Retinal pigment epithelial cell (primary cell): ENCODE data around the gene TEX30.
A peak's percentile ranks its signal among the peaks of the same experiment; 100 is the strongest.

ENCODE experiments used
- DNase-seq: peaks from one replicate; pipeline ENCODE4 v3.0.0-alpha.2; 2010; ENCODE audit warnings: low read depth
- H3K4me3 ChIP-seq: 2 replicates; pipeline ENCODE4 v1.5.1; 2011; ENCODE audit warnings: mild to moderate bottlenecking, low read length, control low read depth, moderate library complexity
- TF ChIP-seq, protein P1 (sequence below): conservative IDR thresholded peaks from 2 replicates; pipeline ENCODE4 v1.5.1; 2011; ENCODE audit warnings: low read depth, low read length, control low read depth, inconsistent platforms

TEX30 gene

DNA sequence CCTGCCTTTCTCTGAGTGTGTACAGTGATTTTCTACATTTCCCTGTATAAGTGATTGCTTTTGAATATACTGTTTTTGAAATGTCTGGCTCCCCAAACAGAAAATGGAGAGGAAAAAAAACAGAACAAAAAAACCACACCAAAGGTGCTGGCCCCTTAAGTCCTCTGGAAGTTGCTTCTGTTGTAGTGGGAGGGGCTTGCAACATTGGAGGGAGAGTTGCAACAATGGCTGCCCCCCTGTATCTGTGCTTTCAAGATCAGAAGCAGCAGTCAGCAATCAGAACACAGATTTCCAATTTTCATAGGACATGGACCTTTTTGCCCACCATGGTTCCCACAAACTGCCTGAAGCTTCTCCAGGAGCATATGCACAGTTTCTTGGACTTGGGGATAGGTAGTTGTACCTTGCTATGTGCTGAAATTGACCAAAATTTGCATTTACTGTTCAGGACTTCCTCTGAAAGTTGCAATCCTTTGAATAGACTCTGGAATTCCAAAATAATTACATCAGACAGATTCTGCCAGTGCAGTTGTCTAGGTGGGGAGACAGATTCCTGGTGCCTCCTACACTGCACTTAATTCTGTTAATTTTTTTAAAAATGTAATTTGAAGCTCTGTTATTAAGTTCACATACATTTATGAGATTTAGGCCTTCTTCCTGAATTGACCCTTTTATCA lies 39.2 kb upstream of the TEX30 start:
- no peak overlapping the region for H3K4me3 ChIP-seq
- DNase-seq = no peak

DNA sequence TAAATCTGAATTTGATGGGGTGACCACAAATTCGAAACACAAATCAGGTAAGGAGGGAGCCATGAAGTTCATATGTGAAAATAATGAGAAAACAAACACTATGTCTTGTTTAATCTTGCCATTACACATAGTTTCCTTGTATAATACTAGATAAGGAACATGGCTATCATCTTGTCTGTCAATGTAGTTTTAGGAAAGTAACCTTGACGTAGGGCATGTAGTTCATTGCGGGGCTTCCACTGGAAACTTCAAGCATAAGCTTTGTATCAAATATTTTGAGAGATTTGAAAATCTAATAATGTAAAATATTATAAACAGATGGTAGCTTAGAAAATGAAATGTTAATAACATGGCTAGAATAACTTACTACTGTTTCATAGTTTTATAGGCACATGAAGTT lies 34.1 kb upstream of the TEX30 start:
- DNase-seq = no peak
- TF ChIP-seq, protein P1, sequence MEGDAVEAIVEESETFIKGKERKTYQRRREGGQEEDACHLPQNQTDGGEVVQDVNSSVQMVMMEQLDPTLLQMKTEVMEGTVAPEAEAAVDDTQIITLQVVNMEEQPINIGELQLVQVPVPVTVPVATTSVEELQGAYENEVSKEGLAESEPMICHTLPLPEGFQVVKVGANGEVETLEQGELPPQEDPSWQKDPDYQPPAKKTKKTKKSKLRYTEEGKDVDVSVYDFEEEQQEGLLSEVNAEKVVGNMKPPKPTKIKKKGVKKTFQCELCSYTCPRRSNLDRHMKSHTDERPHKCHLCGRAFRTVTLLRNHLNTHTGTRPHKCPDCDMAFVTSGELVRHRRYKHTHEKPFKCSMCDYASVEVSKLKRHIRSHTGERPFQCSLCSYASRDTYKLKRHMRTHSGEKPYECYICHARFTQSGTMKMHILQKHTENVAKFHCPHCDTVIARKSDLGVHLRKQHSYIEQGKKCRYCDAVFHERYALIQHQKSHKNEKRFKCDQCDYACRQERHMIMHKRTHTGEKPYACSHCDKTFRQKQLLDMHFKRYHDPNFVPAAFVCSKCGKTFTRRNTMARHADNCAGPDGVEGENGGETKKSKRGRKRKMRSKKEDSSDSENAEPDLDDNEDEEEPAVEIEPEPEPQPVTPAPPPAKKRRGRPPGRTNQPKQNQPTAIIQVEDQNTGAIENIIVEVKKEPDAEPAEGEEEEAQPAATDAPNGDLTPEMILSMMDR = no peak
- H3K4me3 ChIP-seq = no peak overlapping the region

More for the DNA sequence above, 39.2 kb upstream of the TEX30 start:
- TF ChIP-seq, protein P1 = no peak

DNA sequence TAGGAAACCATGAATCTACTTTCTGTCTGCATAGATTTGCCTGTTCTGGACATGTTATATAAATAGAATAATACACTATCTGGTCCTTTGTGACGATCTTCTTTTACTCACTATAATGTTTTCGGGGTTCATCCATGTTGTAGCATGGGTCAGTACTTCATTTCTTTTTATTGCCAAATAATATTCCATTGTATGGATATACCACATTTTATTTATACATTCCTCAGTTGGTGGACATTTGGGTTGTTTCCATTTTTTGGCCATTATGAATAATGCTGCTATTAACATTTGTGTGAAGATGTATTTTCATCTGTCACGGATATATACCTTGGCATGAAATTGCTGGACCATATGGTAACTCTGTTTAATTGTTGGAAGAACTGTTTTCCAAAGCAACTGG lies 32.1 kb upstream of the TEX30 start:
- H3K4me3 ChIP-seq = no peak overlapping the region
- TF ChIP-seq, protein P1 = no peak
- no peak for DNase-seq

DNA sequence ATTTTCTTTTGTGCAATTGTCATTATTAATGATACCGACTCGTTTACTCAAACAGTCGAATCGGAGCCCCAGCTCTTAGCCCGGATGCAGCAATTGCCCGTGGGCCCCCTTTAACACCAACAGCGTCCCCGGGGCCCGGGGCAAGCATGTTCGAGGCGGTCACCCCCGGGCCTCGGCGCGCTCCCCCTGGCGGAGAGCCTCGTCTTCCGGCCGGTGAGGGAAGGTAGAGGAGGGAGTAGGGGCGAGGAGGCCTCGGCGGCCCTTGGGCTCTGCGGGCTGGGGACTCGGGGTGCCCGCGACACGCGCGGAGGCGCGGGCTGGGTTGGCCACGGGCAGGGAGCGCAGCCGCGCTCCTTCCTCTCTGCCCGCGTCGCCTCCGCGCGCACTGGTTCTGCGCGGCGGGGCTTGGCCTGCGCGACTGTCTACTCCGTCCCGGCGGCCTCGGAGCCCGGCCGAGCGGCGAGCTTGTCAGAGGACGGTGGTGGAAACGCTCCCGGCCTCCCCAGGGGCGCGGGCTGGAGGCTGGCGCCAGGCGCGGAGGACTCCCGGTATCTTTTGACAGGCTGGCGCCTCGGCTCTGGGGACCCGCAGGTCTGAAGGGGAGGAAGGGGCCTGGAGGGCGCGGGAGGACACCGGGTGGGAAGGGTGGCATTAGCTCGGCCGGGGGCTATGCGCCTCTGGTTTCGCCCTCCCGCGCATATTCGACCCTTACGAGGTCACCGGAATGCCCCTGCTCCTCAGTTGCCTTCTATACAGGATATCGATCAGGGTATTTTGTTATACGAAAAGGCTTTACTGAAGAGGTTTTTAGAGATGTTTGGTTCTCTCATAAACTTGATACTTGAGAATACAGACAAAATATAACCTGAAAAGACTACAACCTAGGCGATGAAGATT lies 26.8 kb upstream of the TEX30 start:
- TF ChIP-seq, protein P1 = peak; percentile 72
- peak overlapping the region; percentile 75 for H3K4me3 ChIP-seq
- no peak for DNase-seq

DNA sequence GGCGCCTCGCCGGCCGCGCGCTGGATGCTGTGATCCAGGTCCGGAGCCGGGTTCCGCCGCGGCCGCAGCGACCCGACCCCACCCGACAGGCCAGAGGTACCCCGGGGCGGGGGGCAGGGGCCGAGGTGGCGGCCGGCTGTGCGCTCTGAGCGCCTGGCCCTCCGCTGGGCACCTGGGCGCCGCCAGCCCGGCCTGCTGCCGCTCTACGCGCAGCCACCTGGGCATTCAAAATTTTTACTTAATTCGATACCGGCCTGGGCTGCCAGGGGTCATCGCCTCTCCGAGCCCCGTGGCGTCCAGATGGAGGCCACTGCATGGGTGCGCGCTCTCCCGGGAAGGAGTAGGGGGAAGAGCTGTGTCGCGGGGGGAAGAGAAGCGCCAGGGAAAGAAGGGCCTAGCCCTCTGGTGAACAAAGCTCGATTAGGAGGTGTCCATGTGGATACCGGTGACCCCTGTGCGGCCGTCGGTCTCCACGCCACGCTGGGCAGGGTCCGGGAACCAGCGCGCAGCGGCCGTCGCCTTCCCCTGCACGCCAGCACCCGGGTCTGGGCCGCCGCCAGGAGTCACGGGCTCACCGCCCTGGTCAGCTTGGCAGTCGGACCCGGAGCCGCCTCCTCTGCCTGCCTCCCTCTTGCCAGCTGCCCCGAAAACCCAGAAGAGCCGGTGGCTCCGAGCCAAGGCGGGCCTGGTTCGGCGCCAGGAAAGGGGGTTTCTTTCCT lies 26.0 kb upstream of the TEX30 start:
- TF ChIP-seq, protein P1 = no peak
- no peak for DNase-seq
- H3K4me3 ChIP-seq = peak overlapping the region; percentile 75

DNA sequence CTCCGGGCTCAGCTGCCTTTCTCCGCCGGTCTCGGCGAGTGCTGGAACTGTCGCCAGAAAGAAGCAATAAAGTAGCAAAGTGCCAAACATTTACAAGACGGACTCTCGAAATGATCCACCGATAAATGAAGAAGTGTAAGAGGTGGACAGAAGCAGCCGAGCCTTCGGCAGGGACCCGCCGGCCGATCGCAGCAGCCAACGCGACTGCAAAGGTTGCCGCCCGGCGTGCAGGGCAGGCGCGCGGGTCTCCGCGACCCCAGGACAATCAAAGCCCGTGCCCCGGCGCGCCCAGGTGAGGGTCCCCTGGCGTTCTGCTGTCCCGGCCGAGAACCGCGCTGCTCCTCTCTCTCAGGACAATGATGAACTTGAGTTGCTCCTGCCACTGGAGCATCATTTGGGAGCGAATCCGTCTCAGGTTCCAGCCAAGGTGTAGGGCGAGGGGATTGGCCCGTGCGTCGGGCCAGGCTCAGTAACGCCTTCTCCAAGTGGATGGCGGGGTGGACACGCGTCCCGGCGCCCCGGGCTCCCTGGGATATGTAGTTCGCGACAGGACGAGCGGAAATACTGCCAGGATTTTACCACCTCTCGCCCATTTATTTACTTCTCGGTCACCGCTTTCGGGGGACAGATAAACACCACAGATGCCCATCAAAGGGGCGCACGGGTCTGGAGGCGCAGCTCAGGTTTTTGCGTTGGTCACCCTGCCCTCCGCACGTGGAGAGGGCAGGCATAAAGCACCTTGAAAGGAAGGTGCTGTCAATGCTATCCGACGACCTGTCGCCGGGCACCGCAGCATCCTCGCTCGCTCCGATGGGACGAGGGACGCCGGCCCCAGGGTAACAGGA lies 25.2 kb upstream of the TEX30 start, which contains the start of the genes BIVM and POGLUT2:
BIVM (plus strand) TSS at position 539 of the 845 bp plus-strand sequence. CDS start 8,149 bp downstream, outside the sequence.
POGLUT2 (minus strand) TSS at position 396 of the 845 bp plus-strand sequence; CDS start at position 90, 306 bp downstream.
- TF ChIP-seq, protein P1 = no peak
- H3K4me3 ChIP-seq = peak within 1 kb of the TSS; percentile 75
- DNase-seq = peak; percentile 83
